Neural cell (in vitro differentiated cells): ENCODE results near the gene JHY. TPM values are rescaled to one million over a fixed set of nuclear protein-coding genes. Genes with fewer than 3 reads are reported as not detected.
A peak's percentile ranks its signal among the peaks of the same experiment; 100 is the strongest.

Experiments
- H2AFZ ChIP-seq: fragments of 200-600, 300-800 bp; sonication (generic), shearing (Covaris generic); 2 replicates; pipeline ENCODE4 v1.6.0; 2014; ENCODE audit warnings: low read depth, mild to moderate bottlenecking, antibody characterized with exemption, low read length, moderate library complexity
- H3F3A ChIP-seq: fragments of 200-600 bp; shearing (Covaris generic); 2 replicates; pipeline ENCODE4 v1.6.1; 2016; ENCODE audit warnings: mild to moderate bottlenecking, moderate library complexity, mixed read lengths, antibody characterized with exemption, low read length; ENCODE audit not compliant: insufficient read depth, poor library complexity, severe bottlenecking
- H3K27ac ChIP-seq: fragments of 200-600, 300-800 bp; sonication (generic), shearing (Covaris generic); 2 replicates; pipeline ENCODE4 v1.5.1; 2014; ENCODE audit warnings: mild to moderate bottlenecking, low read length, moderate library complexity
- H3K27me3 ChIP-seq: fragments of 300-800, 200-600 bp; sonication (generic), shearing (Covaris generic); 2 replicates; pipeline ENCODE4 v1.6.0; 2014; ENCODE audit warnings: mild to moderate bottlenecking, low read depth, low read length, moderate library complexity; ENCODE audit not compliant: insufficient read depth
- H3K36me3 ChIP-seq: fragments of 300-800, 200-600 bp; sonication (generic), shearing (Covaris generic); 2 replicates; pipeline ENCODE4 v1.5.1; 2014; ENCODE audit warnings: mild to moderate bottlenecking, antibody characterized with exemption, low read length, moderate library complexity; ENCODE audit not compliant: insufficient read depth
- H3K4me2 ChIP-seq: fragments of 300-800, 200-600 bp; sonication (generic), shearing (Covaris generic); 2 replicates; pipeline ENCODE4 v1.6.0; 2014; ENCODE audit warnings: mild to moderate bottlenecking, low read length
- H3K4me3 ChIP-seq: fragments of 300-800, 200-600 bp; sonication (generic), shearing (Covaris generic); 2 replicates; pipeline ENCODE4 v1.5.1; 2014; ENCODE audit warnings: mild to moderate bottlenecking, low read length, moderate library complexity
- H3K79me2 ChIP-seq: fragments of 200-600 bp; shearing (Covaris generic); replicated peaks from 2 replicates; pipeline ENCODE4 v1.6.0; 2014; ENCODE audit warnings: mild to moderate bottlenecking, low read length, moderate library complexity; ENCODE audit not compliant: insufficient read depth
- H3K9ac ChIP-seq: fragments of 300-800, 200-600 bp; sonication (generic), shearing (Covaris generic); 2 replicates; pipeline ENCODE4 v1.6.1; 2016; ENCODE audit warnings: mild to moderate bottlenecking, low read length, mixed read lengths
- H3K9me2 ChIP-seq: fragments of 200-600 bp; shearing (Covaris generic); 2 replicates; pipeline ENCODE4 v1.6.1; 2016; ENCODE audit warnings: mild to moderate bottlenecking, low read length, mixed read lengths; ENCODE audit not compliant: insufficient read depth
- H3K9me3 ChIP-seq: fragments of 200-600, 300-800 bp; sonication (generic), shearing (Covaris generic); 2 replicates; pipeline ENCODE4 v1.6.1; 2016; ENCODE audit warnings: mild to moderate bottlenecking, mixed run types, low read length, moderate library complexity, mixed read lengths
- H4K20me1 ChIP-seq: fragments of 200-600 bp; shearing (Covaris generic); 2 replicates; pipeline ENCODE4 v1.6.1; 2016; ENCODE audit warnings: mild to moderate bottlenecking, mixed run types; ENCODE audit not compliant: insufficient read depth
- CTCF ChIP-seq: fragments of 450-650 bp; IDR thresholded peaks from 2 replicates; pipeline ENCODE4 v1.5.1; 2014; ENCODE audit warnings: antibody characterized with exemption, mild to moderate bottlenecking, moderate library complexity; ENCODE audit not compliant: poor library complexity, severe bottlenecking
- EP300 ChIP-seq: fragments of 450-650 bp; conservative IDR thresholded peaks from 2 replicates; pipeline ENCODE4 v1.6.1; 2014; ENCODE audit warnings: antibody characterized with exemption, mild to moderate bottlenecking, moderate library complexity; ENCODE audit not compliant: poor library complexity, severe bottlenecking
- EZH2 ChIP-seq: fragments of 200-600, 300-800 bp; shearing (Covaris generic), sonication (generic); IDR thresholded peaks from 2 replicates; pipeline ENCODE4 v1.6.1; 2014; ENCODE audit warnings: antibody characterized with exemption, low read length, borderline replicate concordance, mild to moderate bottlenecking; ENCODE audit not compliant: insufficient read depth, poor library complexity, severe bottlenecking
- MXI1 ChIP-seq: fragments of 450-650 bp; conservative IDR thresholded peaks from 2 replicates; pipeline ENCODE4 v1.6.1; 2014; ENCODE audit warnings: antibody characterized with exemption, mild to moderate bottlenecking; ENCODE audit not compliant: poor library complexity, severe bottlenecking
- POLR2AphosphoS5 ChIP-seq: IDR thresholded peaks from 2 replicates; pipeline ENCODE4 v1.6.1; 2012
- RAD21 ChIP-seq: fragments of 450-650 bp; conservative IDR thresholded peaks from 2 replicates; pipeline ENCODE4 v1.6.1; 2014; ENCODE audit warnings: antibody characterized with exemption, mild to moderate bottlenecking, moderate library complexity
- REST ChIP-seq: IDR thresholded peaks from 2 replicates; pipeline ENCODE4 v1.6.1; 2012; ENCODE audit warnings: borderline replicate concordance
- SMC3 ChIP-seq: fragments of 450-650 bp; conservative IDR thresholded peaks from 2 replicates; pipeline ENCODE4 v1.6.1; 2014; ENCODE audit warnings: antibody characterized with exemption, mild to moderate bottlenecking, moderate library complexity; ENCODE audit not compliant: poor library complexity
- TAF1 ChIP-seq: IDR thresholded peaks from 2 replicates; pipeline ENCODE4 v1.6.1; 2012; ENCODE audit warnings: low read depth
- polyA plus RNA-seq: library from polyadenylated mRNA; depleted of rRNA; stranded (reverse); fragments of >200 nt; gene quantifications from 2 replicates; pipeline ENCODE4 v1.2.3, GENCODE V29; 2014

The JHY gene
- polyA plus RNA-seq, 1 donor from 2014 or later, result 0.37 TPM

- Histone ChIP-seq H3K27me3 (no peaks in the 10 kb centered on the region), H3K4me3 (peak overlapping the region; percentile 14), H3K4me2 (no peak overlapping the region), H3K9ac (peak overlapping the region; percentile 25), H3K36me3 (no peaks in the 10 kb centered on the region), H3F3A (no peaks in the 10 kb centered on the region), H3K9me2 (no peaks in the 10 kb centered on the region), H3K9me3 (no peaks in the 10 kb centered on the region), H4K20me1 (no peaks in the 10 kb centered on the region), H3K79me2 (no peaks in the 10 kb centered on the region), H2AFZ (peak overlapping the region; percentile 43), H3K27ac (peak overlapping the region; percentile 54)
- TF ChIP-seq POLR2AphosphoS5 (no peak), MXI1 (no peak), RAD21 (no peak), EP300 (no peak)
Observed at GRCh38 chr11:122852074-122852795, 30.3 kb upstream of the JHY start.

DNA sequence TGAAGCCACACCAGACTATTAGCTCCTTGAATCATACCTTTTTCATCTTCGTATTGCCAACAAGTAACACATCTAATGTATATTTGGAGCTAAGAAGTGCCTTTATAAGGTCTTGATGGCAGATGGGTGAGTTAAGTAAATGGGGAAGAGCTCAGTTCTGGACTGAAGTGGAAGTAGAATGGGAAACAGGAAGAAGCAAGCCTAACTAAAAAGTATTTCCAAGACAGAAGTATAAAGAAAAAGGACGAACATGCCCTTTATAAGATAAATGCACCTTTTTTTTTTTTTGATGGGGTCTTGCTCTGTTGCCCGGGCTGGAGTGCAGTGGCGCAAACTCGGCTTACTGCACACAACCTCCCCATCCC is 29.8 kb upstream of the JHY start:
- Histone ChIP-seq H3K27ac (peak overlapping the region; percentile 54), H2AFZ (no peak overlapping the region)

More for the DNA sequence above, 29.8 kb upstream of the JHY start:
- no peaks in the 10 kb centered on the region for H3K9me3 ChIP-seq
- no peaks in the 10 kb centered on the region for H3K79me2 ChIP-seq
- H4K20me1 ChIP-seq, result no peaks in the 10 kb centered on the region
- H3K27me3 ChIP-seq, result no peaks in the 10 kb centered on the region
- H3K36me3 ChIP-seq, result no peaks in the 10 kb centered on the region
- H3K4me3 ChIP-seq, result peak overlapping the region; percentile 14
- no peak overlapping the region for H3K4me2 ChIP-seq
- H3F3A ChIP-seq, result no peaks in the 10 kb centered on the region
- no peak for TF ChIP-seq REST
- TF ChIP-seq SMC3, result no peak
- TF ChIP-seq RAD21, result no peak
- no peak for TF ChIP-seq MXI1
- no peak for TF ChIP-seq EZH2
- TF ChIP-seq EP300, result no peak
- no peak for TF ChIP-seq CTCF
- no peak for TF ChIP-seq POLR2AphosphoS5
- no peak for TF ChIP-seq TAF1
- no peaks in the 10 kb centered on the region for H3K9me2 ChIP-seq
- peak overlapping the region; percentile 25 for H3K9ac ChIP-seq
